ENCODE data around the gene USP28.

Gene USP28

DNA sequence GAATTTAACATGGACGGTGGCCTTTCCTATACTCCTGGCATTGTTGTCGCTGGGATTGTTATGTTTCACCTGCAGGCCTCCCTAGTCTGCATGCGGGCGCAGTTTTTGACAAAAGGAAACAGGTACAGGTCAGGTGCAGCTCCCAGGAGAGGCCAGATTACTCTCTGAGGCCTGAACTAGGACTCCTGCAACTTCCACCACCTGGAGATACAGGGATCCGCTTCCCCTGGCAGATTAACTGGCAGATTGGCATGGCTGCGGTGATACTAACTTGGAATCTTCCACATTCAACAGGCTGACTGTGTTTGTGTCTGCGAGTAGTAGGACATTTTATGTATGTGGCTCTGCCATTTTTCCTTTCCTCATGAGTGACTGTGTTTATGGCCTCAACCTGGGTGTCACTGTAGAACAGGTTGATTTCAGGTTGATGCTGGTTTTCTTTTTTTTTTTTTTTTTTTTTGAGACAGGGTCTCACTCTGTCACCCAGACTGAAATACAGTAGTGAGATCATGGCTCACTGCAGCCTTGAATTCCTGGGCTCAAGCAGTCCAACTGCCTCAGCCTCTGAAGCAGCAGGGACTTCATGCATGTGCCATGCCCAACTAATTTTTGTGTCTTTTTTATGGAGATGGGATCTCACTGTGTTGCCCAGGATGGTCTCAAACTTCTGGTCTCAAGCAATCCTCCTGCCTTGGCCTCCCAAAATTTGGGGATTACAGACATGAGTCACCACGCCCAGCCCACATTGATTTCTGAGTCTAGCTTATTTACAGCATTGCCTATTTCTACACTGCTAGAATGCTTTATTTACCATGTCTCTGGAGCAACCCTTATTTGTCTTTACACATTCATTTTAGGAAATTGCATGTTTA lies 1.7 kb upstream of the USP28 start:
- no peak for DNase-seq

GRCh38 chr11:113876074-113876797 lies 864 bp upstream of the USP28 start:
- DNase-seq, result no peak

- no peak for DNase-seq
Observed at GRCh38 chr11:113874581-113875233, 665 bp downstream of the USP28 start.

- DNase-seq, result no peak
Observed at GRCh38 chr11:113874096-113874495, 1.3 kb downstream of the USP28 start.

DNA sequence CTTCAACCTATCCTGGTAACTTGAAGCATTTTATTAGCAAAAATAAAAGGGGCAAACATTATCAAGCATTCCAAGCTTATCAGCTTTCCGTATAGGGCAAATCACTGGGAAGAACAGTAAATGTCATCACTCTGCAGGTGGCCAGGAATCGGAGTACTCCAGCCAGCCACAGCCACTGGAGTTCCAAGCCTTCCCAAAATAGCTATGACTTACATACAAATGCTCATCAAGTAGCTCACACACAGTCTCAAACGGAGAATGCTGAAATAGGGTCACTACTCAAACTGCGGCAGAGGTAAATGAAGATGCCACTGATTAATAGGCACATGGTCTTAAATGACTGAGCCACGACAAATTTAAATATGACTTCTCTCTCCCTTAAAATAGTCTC lies 2.1 kb downstream of the USP28 start:
- DNase-seq, result no peak

DNA sequence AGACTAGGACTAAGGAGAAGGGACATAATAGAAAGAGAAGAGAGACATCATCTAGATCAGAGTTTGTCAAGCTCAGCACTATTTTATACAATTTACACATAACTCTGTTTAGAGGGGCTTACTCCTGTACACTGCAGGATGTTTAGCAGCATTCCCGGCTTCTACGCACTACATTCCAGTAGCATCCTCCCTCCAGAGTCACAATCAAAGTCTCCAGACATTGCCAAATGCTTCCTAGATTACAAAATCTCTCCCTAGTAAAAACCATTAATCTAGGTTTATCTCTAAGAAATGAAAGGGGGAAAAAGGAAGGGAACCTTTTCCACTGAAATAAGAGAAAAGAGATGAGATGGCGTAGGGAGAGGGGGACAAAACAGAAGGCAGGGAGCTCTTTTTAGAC lies 4.0 kb downstream of the USP28 start:
- DNase-seq, result no peak

- no peak for DNase-seq
Observed at GRCh38 chr11:113867843-113868503, 7.4 kb downstream of the USP28 start.

DNA sequence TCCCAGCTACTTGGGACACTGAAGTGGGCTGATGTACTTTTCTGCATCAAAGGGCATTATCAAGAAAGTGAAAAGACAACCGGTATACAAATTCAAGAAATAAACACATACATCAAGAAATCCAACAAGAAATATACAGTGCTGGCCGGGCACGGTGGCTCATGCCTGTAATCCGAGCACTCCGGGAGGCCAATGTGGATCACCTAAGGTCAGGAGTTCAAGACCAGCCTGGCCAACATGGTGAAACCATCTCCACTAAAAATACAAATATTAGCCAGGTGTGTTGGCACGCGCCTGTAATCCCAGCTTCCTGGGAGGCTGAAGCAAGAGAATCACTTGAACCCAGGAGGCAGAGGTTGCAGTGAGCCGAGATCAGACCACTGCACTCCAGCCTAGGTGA lies 9.5 kb downstream of the USP28 start:
- DNase-seq, result no peak

DNA sequence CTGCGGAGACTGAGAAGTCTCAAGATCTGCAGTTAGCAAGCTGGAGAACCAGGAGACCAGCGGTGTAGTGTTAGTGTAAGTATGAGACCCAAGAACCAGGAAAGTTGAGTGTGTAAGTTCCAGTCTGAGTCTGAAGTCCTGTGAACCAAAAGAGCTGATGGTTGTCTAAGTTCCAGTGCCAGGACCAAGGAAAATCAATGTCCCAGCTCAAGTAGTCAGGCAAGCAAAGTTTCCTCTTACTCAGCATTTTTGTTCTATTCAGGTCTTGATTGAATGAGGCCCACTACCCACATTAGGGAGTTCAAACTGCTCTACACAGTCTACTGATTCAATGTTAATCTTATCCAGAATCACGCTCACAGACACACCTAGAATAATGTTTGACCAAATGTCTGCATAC lies 11.0 kb downstream of the USP28 start:
- DNase-seq, result no peak

DNA sequence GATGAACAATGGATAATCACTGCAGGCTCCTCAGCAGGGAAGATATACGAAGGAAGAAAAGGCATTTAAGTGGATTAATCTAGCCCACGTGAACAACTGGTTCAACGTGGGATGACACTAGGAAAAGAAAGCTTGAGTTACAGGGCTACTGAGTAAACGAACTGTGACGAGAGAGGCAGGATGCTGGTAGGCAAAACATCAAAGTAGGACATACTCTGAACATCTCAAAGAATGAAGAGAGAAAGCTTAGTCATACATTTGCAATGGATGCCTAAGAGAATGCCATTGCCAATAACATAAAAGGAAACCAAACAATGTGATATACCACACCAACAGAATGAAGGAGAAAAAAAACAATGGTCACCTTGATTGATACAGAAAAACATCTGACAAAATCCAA lies 12.9 kb downstream of the USP28 start:
- no peak for DNase-seq

DNA sequence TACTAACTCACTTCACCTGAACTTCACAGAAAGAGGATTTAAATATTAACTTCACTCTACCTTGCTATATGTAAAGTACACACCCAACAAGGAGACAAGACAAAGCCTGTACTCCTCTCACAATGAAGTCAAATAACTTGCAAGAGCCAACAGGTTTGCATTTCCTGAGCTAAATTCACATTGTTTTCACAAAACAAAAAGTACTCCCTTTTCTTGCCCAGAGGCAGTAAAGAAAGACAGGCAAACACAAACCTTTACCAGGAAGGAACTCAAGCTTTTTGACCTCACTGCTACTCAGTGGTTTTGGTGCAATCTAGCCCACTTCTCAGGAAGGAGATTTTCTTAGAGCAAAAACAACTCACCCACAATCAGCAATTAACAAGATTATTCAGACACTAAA lies 15.7 kb downstream of the USP28 start:
- no peak for DNase-seq

DNA sequence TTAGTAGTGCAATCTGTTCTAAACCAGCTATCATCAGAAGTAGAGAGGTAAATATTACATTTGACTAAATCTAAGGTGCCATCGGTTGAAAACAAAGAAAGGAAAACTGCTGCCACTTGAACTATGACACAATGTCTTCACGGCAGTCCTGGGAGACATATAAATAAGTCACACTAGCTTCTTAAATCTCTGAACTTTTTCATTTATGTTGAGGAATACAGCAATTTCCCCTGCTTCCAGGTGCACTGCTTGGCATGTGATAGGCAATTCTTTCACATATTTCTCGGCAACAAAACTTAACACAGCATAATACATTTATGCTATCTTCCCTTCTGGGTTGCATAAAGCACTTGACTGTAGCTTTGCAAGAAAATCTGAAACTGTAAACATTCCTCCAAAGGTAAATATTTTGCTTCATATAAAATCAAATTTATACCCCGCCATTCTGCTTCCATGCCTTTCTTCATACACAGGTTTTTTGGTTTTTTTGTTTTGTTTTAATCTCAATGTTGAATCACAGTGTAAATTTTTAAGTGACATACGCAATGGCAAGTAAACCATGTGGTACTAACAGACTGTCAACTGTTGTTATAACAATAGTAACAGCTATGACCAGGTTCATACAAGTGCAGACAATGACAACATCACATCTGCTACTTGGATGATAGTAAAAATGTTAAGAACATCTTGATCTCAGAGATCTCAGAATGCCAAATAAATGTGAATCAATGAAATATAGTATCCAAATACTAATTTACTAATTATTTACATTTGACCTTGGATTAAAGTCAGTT lies 18.2 kb downstream of the USP28 start:
- DNase-seq, result no peak

GRCh38 chr11:113855803-113856202 lies 19.6 kb downstream of the USP28 start:
- no peak for DNase-seq

DNA sequence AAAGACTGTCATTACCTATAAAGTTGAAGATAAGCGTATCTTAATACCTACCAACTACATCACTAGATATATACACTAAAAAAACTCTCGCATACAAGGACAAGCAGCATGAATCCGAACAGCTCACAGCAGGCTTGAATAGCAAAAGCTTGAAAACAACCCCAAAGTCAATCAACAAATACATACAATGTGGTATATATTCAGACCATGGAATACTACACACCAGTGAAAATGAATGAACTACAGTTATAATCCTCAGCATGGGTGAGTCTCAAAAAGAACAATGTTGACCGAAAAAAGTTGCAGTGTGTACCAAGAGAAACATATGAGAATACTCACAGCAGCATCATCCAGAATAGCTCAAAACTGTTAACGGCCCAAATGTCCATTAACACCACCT lies 25.2 kb downstream of the USP28 start:
- no peak for DNase-seq

GRCh38 chr11:113849713-113850112 lies 25.7 kb downstream of the USP28 start:
- DNase-seq, result no peak

DNA sequence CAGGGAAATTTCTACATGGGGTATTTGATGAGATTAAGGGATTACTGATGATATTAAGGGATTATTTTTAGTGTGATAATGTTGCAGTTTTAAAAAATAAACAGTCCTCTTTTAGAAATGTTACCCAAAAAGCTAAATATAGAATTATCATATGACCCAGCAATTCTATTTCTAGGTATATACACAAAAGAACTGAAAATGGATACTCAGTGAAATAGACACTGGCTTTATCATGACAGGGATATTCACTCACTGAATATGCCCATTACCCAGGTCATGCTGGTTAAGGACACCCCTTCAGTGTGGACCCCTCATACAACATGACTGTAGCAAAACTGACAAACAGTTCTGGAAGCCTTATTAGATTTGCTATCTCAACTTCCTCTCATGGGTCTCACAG lies 27.8 kb downstream of the USP28 start:
- no peak for DNase-seq

DNA sequence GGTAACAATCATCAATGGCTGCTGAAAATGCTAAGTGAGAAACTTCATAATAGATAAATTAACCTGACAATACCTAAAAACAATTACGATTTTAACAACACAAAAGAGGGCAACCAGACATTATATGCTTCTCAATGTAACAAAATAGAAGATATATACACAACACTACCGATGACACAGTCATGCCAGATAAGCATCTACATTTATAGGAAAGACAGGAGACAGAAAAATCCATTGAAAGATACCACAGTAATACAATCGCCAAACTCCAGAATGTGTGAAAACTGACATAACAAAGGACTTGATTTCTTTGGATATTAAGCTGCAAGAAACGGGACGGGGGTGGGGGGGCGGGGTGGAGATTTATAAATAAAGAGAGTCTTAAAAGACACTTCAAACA lies 28.3 kb downstream of the USP28 start:
- no peak for DNase-seq

DNA sequence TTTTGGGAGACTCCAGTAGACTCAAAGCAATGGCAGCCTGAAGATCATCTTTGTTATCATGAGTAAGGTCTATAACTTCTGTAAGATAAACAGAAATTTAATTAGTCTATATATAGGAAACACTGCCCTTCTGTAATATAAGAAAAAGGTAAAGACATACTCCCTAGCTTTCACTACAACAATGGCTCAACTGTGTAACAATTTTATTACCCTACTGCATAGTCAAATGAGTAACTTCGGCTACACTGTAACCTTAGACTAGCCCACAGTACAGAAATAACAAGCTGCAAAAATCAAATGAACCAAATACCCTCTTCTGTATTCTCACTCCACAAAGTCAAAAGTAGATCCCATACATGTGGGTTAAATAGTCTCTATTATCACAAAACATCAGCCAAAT lies 33.7 kb downstream of the USP28 start:
- no peak for DNase-seq

GRCh38 chr11:113840932-113841664 lies 34.3 kb downstream of the USP28 start:
- DNase-seq, result no peak

- DNase-seq, result no peak
Observed at GRCh38 chr11:113839842-113840241, 35.5 kb downstream of the USP28 start.

DNA sequence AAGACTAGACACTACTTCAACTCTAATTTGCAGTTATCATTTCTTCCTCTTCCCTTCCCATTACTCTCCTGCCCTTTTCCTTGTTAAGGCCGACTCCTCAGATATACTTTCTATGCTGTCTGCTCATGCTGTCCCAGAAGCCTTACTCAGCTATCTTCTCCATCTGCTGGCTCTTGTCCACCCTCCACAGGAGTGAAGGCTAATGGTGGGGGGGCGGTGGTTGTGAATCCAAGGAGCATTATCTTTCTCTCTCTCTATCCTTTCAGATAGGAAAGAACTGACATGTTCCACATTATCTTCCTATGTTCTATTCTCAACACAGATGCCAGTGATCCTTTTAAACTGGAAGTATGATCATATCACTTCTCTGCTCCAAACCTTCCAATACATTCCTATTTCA lies 37.4 kb downstream of the USP28 start:
- no peak for DNase-seq

- DNase-seq, result no peak
Observed at GRCh38 chr11:113835306-113835705, 40.1 kb downstream of the USP28 start.

Data from GOT3 (cell line).